Ovary (tissue), 9 donors: ENCODE data around the gene CARS2. TPM values are rescaled to one million over a fixed set of nuclear protein-coding genes. Genes with fewer than 3 reads are reported as not detected.
"Not testable (repeated sequence)": the region's sequence is repeated elsewhere in the genome, so short reads cannot be mapped to it uniquely, and the experiment has no call there.

ENCODE experiments used
- DNase-seq, 5 donors: peaks; one replicate each; pipeline ENCODE4 v3.0.0-alpha.2; 2019 to 2020
- H3K27ac ChIP-seq, 2 donors: fragments of 200-600 bp; one replicate each; pipeline versions ENCODE4 v1.5.1 to v1.8.0; 2019 to 2022
- H3K27me3 ChIP-seq: fragments of 200-600 bp; one replicate; pipeline ENCODE4 v1.8.0; 2022
- H3K36me3 ChIP-seq: fragments of 200-600 bp; sonication (generic); one replicate; pipeline ENCODE4 v1.5.1; 2019
- H3K4me1 ChIP-seq: one replicate; pipeline ENCODE4 v1.8.1; 2013; ENCODE audit warnings: mild to moderate bottlenecking, moderate library complexity; ENCODE audit not compliant: insufficient read depth
- H3K4me3 ChIP-seq: fragments of 200-600 bp; sonication (generic); one replicate; pipeline ENCODE4 v1.5.1; 2017
- H3K9me3 ChIP-seq, 2 donors: fragments of 200-600 bp in 1 of 2; sonication (generic) in 1 of 2; one replicate each; pipeline versions ENCODE4 v1.5.1 to v1.8.1; 2013 to 2019; ENCODE audit warnings: mild to moderate bottlenecking in 1 of 2, moderate library complexity in 1 of 2
- EP300 ChIP-seq: sonication (generic); formaldehyde crosslinking; IDR thresholded peaks from one replicate; pipeline ENCODE4 v1.6.1; 2017; ENCODE audit warnings: antibody characterized with exemption
- POLR2A ChIP-seq: fragments of 450-650 bp; IDR thresholded peaks from one replicate; pipeline ENCODE4 v1.6.1; 2017; ENCODE audit warnings: antibody characterized with exemption, mild to moderate bottlenecking, moderate library complexity
- WGBS, 3 donors: extraction: QIAGEN DNeasy Blood & Tissue Kit in 1 of 3; methylation state at CpG; one replicate each; pipeline versions ENCODE4 v1.1.5 to v1.1.7; 2013 to 2017; 5-methylcytosine and 5-hydroxymethylcytosine counted together
- intact Hi-C, 4 donors: fragments of 100-400 bp; cut with DNase I; formaldehyde crosslinking; loops; one replicate each; pipeline versions ENCODE4 v1.11.0 to v1.15.1; 2022 to 2023
- polyA plus RNA-seq, 2 donors: library from polyadenylated mRNA; stranded (reverse); fragments of 200-250 nt in 1 of 2; fragments of 350-450 nt in 1 of 2; fragmentation: Illumina TruSeq in 1 of 2; extraction: RNeasy Lipid Tissue Mini Kit (QIAGEN cat#74804) in 1 of 2; gene quantifications; one replicate each; pipeline ENCODE4 v1.2.3, GENCODE V29; 2013 to 2014
- total RNA-seq, 7 donors: library from RNA; depleted of rRNA in 2 of 7; stranded (reverse); fragments of >200 nt in 2 of 7; fragmentation: NEBNext Ultra II Directional in 3 of 7; extraction: Animal tissue kit (Norgen Biotek cat#: 25700) in 3 of 7; gene quantifications; one replicate each; pipeline versions ENCODE4 v1.1.0 to v1.2.4, GENCODE V29; 2016 to 2023
- TF ChIP-seq, protein P1 (sequence below), 3 donors: fragments of 450-650 bp in 2 of 3; fragments of 200-600 bp in 1 of 3; IDR thresholded peaks; one replicate each; pipeline versions ENCODE4 v1.5.1 to v1.8.0; 2016 to 2022; ENCODE audit warnings: antibody characterized with exemption in 3 of 3, mild to moderate bottlenecking in 1 of 3
- donor health status: DM: no; HTN: no; CAD: no; lungs with moderate emphysema.
- donor health status: DM: no; HTN: no; CAD: no.
- donor health status: Bipolar disorder and iron deficiency.
- donor health status: DM: yes; HTN: yes; CAD: no.
- donor health status: DM: no; HTN: no; CAD: no.
- donor health status: DM: yes; HTN: yes; CAD: no.

CARS2 gene
- total and polyA plus RNA-seq, 9 donors = 34.1 to 65.2 (median 44.3) TPM

DNA sequence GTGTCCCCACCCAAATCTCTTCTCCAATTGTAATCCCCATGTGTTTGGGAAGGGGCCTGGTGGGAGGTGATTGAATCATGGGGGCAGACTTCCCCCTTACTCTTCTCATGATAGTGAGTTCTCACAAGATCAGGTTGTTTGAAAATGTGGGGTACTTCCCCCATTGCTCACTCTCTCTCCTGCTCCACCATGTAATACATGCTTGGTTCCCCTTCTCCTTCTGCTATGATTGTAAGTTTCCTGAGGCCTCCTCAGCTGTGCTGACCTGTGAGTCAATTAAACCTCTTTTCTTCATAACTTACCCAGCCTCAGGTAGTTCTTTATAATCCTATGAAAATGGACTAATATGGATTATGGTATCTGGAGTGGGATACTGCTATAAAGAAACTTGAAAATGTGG, 31.6 kb upstream of the CARS2 start:
- DNase-seq = no peak
- no peaks in the 10 kb centered on the region for H3K27me3 ChIP-seq
- no peak for TF ChIP-seq POLR2A
- no peak for TF ChIP-seq EP300
- TF ChIP-seq, protein P1, sequence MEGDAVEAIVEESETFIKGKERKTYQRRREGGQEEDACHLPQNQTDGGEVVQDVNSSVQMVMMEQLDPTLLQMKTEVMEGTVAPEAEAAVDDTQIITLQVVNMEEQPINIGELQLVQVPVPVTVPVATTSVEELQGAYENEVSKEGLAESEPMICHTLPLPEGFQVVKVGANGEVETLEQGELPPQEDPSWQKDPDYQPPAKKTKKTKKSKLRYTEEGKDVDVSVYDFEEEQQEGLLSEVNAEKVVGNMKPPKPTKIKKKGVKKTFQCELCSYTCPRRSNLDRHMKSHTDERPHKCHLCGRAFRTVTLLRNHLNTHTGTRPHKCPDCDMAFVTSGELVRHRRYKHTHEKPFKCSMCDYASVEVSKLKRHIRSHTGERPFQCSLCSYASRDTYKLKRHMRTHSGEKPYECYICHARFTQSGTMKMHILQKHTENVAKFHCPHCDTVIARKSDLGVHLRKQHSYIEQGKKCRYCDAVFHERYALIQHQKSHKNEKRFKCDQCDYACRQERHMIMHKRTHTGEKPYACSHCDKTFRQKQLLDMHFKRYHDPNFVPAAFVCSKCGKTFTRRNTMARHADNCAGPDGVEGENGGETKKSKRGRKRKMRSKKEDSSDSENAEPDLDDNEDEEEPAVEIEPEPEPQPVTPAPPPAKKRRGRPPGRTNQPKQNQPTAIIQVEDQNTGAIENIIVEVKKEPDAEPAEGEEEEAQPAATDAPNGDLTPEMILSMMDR (IDR thresholded peaks at IDR 0.05) = no peak
- H3K9me3 ChIP-seq = no peaks in the 10 kb centered on the region
- no peak overlapping the region for H3K27ac ChIP-seq
- intact Hi-C loops = no loop called here
- H3K36me3 ChIP-seq = no peaks in the 10 kb centered on the region
- no peak overlapping the region for H3K4me3 ChIP-seq
- no peaks in the 10 kb centered on the region for H3K4me1 ChIP-seq

DNA sequence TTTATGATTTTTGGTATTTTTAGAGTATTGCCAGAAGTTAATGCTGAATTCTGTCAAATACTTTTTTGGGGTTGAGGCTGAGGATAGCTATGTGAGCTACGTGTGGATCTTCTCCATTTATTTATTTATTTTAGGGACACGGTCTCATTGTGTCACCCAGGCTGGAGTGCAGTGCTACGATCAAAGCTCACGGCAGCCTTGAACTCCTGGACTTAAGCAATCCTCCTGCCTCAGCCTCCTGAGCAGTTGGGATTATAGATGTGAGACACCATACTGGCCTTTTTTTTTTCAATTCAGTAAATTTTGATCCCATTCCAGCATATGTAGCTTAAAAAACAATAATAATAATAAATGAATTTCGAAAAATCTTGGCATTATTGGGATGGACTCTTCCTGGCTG, 28.6 kb upstream of the CARS2 start:
- H3K9me3 ChIP-seq = no peaks in the 10 kb centered on the region
- no peaks in the 10 kb centered on the region for H3K36me3 ChIP-seq
- no peak for DNase-seq
- no peak overlapping the region for H3K4me3 ChIP-seq
- TF ChIP-seq, protein P1 (IDR thresholded peaks at IDR 0.05) = no peak
- no peak for TF ChIP-seq EP300
- TF ChIP-seq POLR2A = no peak
- no peak overlapping the region for H3K27ac ChIP-seq
- WGBS, 3 donors = 89 to 93% (median 91%) methylated on average over 5 of the region's 5 CpGs
- intact Hi-C loops = no loop called here
- H3K4me1 ChIP-seq = no peaks in the 10 kb centered on the region
- H3K27me3 ChIP-seq = no peaks in the 10 kb centered on the region

DNA sequence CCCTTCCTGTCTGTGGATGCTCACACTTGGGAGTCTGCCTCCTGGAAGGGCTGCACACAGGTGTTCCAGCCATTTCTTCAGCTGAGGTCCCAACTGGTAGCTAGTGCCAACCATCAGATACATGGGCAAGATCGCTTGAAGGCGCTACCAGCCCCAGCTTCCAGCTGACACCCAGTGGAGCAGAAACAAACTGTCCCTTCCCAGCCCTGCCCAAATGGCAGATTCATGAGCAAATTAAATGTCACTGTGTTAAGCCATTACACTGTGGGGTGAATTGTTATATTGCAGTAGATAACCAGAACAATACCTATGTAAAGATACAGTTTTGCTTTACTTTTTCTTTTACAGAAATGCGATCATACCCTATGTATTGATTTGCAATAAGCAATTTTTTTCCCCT, 25.2 kb upstream of the CARS2 start:
- TF ChIP-seq, protein P1 (IDR thresholded peaks at IDR 0.05) = no peak
- TF ChIP-seq EP300 (no peak), POLR2A (no peak)
- no peak overlapping the region for H3K4me3 ChIP-seq
- 96 to 99% (median 98%) methylated on average over 3 of the region's 3 CpGs for WGBS, 3 donors
- no peak for DNase-seq
- H3K36me3 ChIP-seq = no peaks in the 10 kb centered on the region
- H3K27me3 ChIP-seq = no peaks in the 10 kb centered on the region
- intact Hi-C loops = no loop called here
- no peak overlapping the region for H3K27ac ChIP-seq
- no peaks in the 10 kb centered on the region for H3K9me3 ChIP-seq
- H3K4me1 ChIP-seq = no peaks in the 10 kb centered on the region

DNA sequence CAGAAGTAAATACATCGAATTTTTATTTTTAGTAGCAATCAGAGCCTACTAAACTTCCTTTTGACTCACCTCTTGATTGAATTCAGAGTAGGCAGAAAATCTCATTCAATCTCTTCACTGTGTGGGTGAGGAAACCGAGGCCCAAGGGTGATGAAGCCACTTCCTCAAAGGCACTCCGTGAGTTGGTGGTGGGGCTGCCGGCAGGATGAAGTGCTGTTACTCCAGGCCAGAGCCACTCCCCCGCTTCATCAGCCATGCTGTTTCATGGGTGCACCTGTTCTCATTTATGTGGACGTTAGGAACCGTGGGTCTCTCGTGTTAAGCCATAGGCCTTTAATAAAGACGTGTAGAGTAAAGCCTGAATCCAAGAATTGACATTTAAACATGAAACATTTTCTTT, 20.8 kb upstream of the CARS2 start:
- Histone ChIP-seq H3K27me3 (no peaks in the 10 kb centered on the region), H3K9me3 (no peaks in the 10 kb centered on the region), H3K4me3 (no peak overlapping the region), H3K4me1 (peaks cover 1% of the 10 kb centered on the region), H3K27ac (no peak overlapping the region), H3K36me3 (no peaks in the 10 kb centered on the region)
- TF ChIP-seq POLR2A = no peak
- TF ChIP-seq, protein P1 (IDR thresholded peaks at IDR 0.05) = no peak
- no peak for TF ChIP-seq EP300
- intact Hi-C loops = no loop called here
- WGBS, 3 donors = 81 to 88% (median 83%) methylated on average over 9 of the region's 9 CpGs
- DNase-seq = no peak

DNA sequence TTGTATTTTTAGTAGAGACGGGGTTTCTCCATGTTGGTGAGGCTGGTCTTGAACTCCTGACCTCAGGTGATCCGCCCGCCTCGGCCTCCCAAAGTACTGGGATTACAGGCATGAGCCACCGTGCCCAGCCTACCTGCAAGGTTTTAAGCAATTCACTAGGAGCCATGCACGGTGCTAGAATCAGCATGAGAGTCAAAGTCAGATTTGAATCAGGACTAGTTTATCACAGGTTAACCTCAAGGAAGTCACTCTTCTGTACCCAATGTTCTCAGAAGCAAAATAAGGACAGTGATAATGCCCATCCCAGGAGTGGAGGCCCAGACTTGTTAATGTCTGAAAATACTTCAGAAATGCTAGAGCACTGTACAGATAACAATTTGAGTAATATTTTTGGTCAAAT, 20.2 kb upstream of the CARS2 start:
- intact Hi-C loops, H3K4me3 ChIP-seq, H3K27ac ChIP-seq, H3K36me3 ChIP-seq, H3K9me3 ChIP-seq, H3K4me1 ChIP-seq, H3K27me3 ChIP-seq, DNase-seq: not testable (repeated sequence)
- 94 to 98% (median 95%) methylated on average over 6 of the region's 6 CpGs for WGBS, 3 donors
